Esophagus squamous epithelium (tissue), 4 donors: Measurements from ENCODE around the gene KRTAP4-9.
"Not testable (repeated sequence)": the region's sequence is repeated elsewhere in the genome, so short reads cannot be mapped to it uniquely, and the experiment has no call there.

Experiments
- POLR2A ChIP-seq, 4 donors: fragments of 450-650 bp; IDR thresholded peaks; one replicate each; pipeline ENCODE4 v1.6.1; 2017; ENCODE audit warnings: antibody characterized with exemption in 4 of 4, mild to moderate bottlenecking in 4 of 4, moderate library complexity in 3 of 4
- TF ChIP-seq, protein P1 (sequence below), 6 experiments: fragments of 450-650 bp in 4 of 6; fragments of 200-600 bp in 2 of 6; sonication (generic) in 2 of 6; IDR thresholded peaks; one replicate each; pipeline ENCODE4 v1.5.1; 2016 to 2019; ENCODE audit warnings: antibody characterized with exemption in 6 of 6, mild to moderate bottlenecking in 4 of 6, moderate library complexity in 4 of 6

DNA sequence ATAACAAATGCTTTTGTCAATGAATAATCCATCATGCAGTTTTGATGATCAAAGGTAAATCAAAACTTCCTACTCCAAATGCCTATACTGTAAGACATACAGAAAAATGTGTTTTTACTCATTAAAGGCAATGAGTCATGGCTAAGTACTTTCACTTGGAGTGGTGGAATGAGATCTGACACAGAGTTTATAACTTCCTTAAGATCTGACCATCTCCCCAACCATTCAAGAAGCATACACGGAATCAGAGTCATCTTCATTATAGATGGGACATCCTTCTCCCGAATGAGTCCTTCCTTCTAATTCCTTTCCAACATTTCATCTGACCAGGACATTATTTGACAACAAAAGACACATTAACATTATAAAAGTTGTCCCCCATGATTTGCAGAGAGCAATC is 21.8 kb upstream of the KRTAP4-9 start:
- TF ChIP-seq, protein P1, sequence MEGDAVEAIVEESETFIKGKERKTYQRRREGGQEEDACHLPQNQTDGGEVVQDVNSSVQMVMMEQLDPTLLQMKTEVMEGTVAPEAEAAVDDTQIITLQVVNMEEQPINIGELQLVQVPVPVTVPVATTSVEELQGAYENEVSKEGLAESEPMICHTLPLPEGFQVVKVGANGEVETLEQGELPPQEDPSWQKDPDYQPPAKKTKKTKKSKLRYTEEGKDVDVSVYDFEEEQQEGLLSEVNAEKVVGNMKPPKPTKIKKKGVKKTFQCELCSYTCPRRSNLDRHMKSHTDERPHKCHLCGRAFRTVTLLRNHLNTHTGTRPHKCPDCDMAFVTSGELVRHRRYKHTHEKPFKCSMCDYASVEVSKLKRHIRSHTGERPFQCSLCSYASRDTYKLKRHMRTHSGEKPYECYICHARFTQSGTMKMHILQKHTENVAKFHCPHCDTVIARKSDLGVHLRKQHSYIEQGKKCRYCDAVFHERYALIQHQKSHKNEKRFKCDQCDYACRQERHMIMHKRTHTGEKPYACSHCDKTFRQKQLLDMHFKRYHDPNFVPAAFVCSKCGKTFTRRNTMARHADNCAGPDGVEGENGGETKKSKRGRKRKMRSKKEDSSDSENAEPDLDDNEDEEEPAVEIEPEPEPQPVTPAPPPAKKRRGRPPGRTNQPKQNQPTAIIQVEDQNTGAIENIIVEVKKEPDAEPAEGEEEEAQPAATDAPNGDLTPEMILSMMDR (IDR thresholded peaks at IDR 0.05) = not testable (repeated sequence)
- TF ChIP-seq POLR2A (IDR thresholded peaks at IDR 0.05) = not testable (repeated sequence)
